SK-N-MC (cell line): Measurements from ENCODE around the gene CTBP2.

ENCODE experiments used
- EZH2 ChIP-seq: fragments of 200-600 bp; sonication (generic); IDR thresholded peaks from one replicate; pipeline ENCODE4 v1.6.1; 2017; ENCODE audit warnings: antibody characterized with exemption
- POLR2AphosphoS5 ChIP-seq: IDR thresholded peaks from 2 replicates; pipeline ENCODE4 v1.6.1; 2012; ENCODE audit warnings: mild to moderate bottlenecking, low read depth, low read length, borderline replicate concordance

GRCh38 chr10:125133696-125134482 is 26.5 kb downstream of the CTBP2 start:
- no peak for TF ChIP-seq EZH2
- TF ChIP-seq POLR2AphosphoS5 = no peak
